ENCODE measurements around the gene IGF1.
"Not testable (repeated sequence)": the region's sequence is repeated elsewhere in the genome, so short reads cannot be mapped to it uniquely, and the experiment has no call there.

Gene IGF1

DNA sequence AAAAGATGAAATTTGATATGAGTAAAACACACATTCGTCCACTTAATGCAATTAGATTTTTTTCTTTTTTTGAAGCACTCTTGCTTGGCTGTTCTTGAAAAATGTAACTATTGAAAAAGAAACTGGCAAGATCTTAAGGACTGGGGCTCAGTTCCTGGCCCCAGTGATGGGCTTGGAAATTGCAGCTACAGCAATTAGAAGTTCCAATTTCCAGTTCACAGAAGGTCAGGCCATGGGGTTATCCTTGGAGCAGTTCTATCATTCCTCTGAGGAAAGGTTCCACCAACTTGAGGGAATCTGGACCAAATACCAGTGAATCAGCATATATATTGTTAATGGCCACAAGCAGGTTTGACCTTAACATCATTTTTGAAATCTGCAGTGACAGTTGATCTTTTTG lies 18.9 kb downstream of the IGF1 start:
- no peak for DNase-seq (ENCODE audit: low spot score)

- no peak for DNase-seq (ENCODE audit: low spot score)
Measured at GRCh38 chr12:102459314-102459713, 21.0 kb downstream of the IGF1 start.

- DNase-seq (ENCODE audit: low spot score) = no peak
Measured at GRCh38 chr12:102454808-102455760, 25.3 kb downstream of the IGF1 start.

GRCh38 chr12:102454330-102454729 lies 26.0 kb downstream of the IGF1 start:
- DNase-seq (ENCODE audit: low spot score) = no peak

- DNase-seq (ENCODE audit: low spot score) = no peak
Measured at GRCh38 chr12:102452605-102453004, 27.8 kb downstream of the IGF1 start.

- not testable (repeated sequence) for DNase-seq (ENCODE audit: low spot score)
Measured at GRCh38 chr12:102449018-102449417, 31.3 kb downstream of the IGF1 start.

GRCh38 chr12:102447426-102447825 lies 32.9 kb downstream of the IGF1 start:
- DNase-seq (ENCODE audit: low spot score) = not testable (repeated sequence)

GRCh38 chr12:102444707-102445106 lies 35.7 kb downstream of the IGF1 start:
- no peak for DNase-seq (ENCODE audit: low spot score)

DNA sequence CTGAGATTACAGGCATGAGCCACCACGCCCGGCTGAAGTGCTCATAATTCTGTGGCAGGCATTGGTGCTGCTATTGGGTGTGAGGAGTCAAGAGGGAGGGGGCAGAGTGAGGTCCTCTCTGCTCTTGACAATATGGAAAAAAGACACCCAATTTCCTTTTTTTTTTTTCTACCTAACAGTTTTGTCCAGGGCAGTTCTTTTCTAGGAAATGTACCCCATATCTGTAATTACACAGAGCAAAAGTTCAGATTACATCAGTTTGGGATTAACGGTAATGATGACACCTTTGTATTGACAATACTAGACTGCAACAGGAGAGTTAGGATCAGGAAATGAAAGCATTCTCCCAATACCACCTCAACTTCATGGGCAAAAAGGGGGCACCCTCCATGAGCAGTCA lies 36.3 kb downstream of the IGF1 start:
- no peak for DNase-seq (ENCODE audit: low spot score)

GRCh38 chr12:102441077-102441596 lies 39.2 kb downstream of the IGF1 start:
- DNase-seq (ENCODE audit: low spot score) = no peak

DNA sequence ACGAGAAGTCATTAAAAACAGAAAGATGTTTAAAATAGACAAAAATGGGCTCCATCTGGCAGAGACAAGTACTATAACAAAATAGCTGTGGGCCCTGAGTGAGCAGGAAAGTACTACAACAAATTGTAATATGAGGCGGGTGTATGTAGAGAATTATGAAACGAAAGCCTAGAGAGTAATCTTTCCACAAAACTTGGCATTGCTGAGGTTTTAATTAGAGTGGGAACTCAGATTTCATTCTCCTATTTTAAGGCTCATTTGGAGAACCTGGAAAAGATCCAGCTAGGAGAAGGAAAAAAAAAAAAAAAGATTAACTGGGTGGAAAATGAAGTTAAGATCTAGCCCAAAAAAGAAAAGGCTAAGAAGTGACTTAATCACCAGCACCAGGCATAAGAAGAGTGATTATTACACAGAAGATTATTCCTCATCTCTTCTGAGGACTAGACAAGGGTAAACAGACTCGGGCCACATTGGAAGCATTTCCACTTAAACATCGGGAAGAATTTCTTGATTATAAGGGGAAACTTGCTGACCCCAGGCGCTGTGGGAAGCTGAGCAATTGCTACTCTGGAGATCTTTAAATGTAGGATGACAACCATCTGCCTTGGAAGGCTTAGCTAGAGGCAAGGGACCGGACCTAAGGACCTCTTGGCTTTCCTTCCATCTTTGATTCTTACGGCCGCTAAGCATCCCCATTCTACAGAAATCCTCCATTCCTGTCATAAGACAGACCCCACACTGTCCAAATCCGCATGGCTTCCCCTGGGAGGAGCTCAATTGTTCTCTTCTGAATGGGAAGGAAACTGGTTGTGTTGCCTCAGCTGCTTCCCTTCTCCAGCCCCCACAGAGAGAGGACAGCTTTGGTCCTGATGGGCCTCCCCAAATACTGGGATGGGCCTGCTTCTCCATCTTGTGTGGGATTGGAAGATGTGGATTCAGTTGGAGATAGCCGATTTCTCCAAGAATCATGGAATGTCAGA lies 40.6 kb downstream of the IGF1 start:
- no peak for DNase-seq (ENCODE audit: low spot score)

DNA sequence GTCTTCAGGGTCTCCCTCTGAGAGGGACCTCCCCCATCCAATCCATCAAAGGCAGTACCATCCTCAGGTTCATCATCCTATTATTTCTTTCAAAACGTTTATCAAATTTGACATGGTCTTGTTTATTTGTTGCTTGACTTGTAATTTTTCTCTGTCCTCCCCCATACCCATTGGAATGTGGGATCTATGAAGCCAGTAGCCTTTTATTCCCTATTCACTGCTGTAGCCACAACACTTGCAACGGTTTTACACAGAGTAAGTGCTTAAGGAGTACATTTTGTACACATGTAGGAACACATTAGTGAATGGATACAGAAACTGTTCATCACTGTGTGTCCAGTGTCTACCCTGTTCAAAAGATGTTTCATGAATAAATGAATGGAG lies 41.5 kb downstream of the IGF1 start:
- no peak for DNase-seq (ENCODE audit: low spot score)

DNA sequence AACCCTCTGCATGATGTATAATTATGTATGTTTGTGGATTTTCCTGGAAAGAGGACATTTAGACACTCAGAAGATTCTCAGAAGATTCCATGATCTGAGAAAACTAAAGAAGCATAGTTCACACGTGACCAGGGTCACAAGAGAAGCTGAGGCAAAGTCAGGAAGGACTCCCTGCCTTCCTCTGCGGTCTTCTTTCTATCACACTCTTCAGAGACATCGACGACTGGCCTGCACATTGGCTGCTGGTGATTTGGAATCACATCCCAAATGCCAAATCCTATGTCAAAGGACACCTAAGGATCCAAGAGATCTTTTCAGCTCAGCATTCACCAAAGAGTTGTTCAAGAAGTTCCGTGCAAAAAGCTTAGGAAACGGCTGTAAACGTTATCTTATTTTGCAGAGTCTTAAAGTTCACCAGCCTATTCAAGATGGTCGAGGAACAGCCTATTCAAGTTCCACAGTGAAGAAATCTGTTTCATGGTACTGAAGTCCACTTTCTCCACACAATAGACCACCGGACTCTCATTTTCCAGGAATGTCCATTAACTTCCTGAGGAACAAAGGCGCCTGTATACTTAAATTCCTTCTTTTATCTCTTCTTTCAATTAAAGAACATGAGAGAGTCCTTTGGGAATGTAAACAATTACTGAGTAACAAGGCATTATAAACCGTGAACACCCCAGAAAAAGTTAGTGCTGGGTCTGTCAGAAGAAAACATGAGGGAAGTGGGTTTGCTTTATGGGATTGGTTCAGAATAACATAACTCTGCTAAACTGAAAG lies 42.1 kb downstream of the IGF1 start:
- DNase-seq (ENCODE audit: low spot score) = no peak

- no peak for DNase-seq (ENCODE audit: low spot score)
Measured at GRCh38 chr12:102437511-102437910, 42.9 kb downstream of the IGF1 start.

DNA sequence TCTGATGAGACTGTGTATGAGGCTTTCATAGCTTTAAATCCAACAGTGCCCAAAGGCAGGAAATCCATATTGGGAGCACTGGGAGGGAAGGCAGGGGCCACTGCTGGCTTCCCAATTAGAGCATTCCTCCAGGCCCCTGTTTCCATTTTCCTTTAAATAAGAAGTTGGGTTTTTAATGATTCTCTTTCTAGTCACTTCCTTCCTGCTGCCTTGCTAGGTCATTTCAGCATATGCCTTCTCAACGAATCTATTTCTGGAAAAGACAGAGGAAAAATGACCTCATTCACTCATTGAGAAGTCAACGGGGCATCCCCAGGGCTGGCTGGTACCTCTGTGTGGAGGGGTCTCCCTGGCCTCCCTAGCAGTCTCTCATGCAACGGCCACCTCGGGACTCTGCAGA lies 43.5 kb downstream of the IGF1 start:
- no peak for DNase-seq (ENCODE audit: low spot score)

- DNase-seq (ENCODE audit: low spot score) = no peak
Measured at GRCh38 chr12:102435827-102436436, 44.4 kb downstream of the IGF1 start.

DNA sequence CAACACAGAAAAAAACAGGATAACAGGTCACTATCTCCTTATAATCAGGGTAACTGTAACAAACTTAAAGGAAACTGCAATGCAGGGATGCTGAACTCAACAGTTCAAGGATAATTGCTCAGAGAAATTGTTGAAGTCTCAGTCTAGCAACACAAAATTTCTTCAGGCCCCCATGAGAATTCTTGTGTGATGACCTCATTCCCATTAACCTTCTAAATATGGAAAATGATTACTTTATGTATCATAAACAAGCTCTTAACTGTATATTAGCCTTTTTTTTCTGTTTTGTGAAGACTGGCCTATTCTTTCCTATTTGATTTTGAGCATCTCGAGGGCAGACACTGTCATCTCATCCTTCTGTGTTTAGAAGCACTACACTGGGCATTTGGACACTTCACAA lies 47.1 kb downstream of the IGF1 start:
- DNase-seq (ENCODE audit: low spot score) = no peak

DNA sequence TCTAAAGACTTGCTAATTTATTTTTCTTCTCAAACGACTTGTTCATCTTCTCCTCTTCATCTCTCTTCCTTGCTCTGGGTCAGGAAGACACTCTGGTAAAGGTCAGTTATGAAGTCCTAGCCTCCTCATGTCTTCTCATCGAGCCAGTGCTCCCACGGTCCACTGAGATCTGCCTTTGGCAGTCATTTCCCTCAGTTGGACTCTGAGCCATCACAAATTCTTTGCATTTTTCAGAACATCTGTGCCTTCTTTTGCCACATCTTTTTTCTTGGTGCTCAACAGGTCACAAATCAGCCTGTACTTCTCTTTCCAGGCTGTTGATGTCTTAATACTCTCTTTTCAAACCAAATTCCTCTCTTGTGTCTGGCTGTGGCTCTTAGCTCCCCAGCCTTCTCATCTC lies 49.7 kb downstream of the IGF1 start:
- no peak for DNase-seq (ENCODE audit: low spot score)

GRCh38 chr12:102429211-102430154 lies 50.9 kb downstream of the IGF1 start:
- DNase-seq (ENCODE audit: low spot score) = no peak

- peak; percentile 91 for DNase-seq (ENCODE audit: low spot score)
Measured at GRCh38 chr12:102427543-102427941, 52.8 kb downstream of the IGF1 start.
